HepG2 (cell line): ENCODE results near the gene GALR3. TPM values are rescaled to one million over a fixed set of nuclear protein-coding genes. Genes with fewer than 3 reads are reported as not detected.
A peak's percentile ranks its signal among the peaks of the same experiment; 100 is the strongest.

ENCODE experiments used
- ATF7 ChIP-seq, 2 experiments: fragments of 450-650 bp in 1 of 2; sonication (generic) in 1 of 2; formaldehyde crosslinking in 1 of 2; IDR thresholded peaks; 2 replicates each; pipeline versions ENCODE4 v1.4.0 to v1.6.1; 2016 to 2020; ENCODE audit warnings: antibody characterized with exemption in 1 of 2, mild to moderate bottlenecking in 1 of 2, missing genetic modification reagents in 1 of 2
- BHLHE40 ChIP-seq: IDR thresholded peaks from 2 replicates; pipeline ENCODE4 v1.6.1; 2011; ENCODE audit warnings: low read length, improper control_type of control experiment
- FIP1L1 ChIP-seq: fragments of 200-400 bp; formaldehyde crosslinking; IDR thresholded peaks from 2 replicates; pipeline ENCODE4 v1.6.1; 2018; ENCODE audit warnings: low read depth, mild to moderate bottlenecking, low read length, moderate library complexity, borderline replicate concordance; ENCODE audit not compliant: insufficient read depth
- GABPA ChIP-seq, 2 experiments: IDR thresholded peaks; 2 replicates each; pipeline ENCODE4 v1.6.1; 2011 to 2016; ENCODE audit warnings: low read depth in 2 of 2, low read length in 1 of 2, missing biosample characterization in 1 of 2, missing genetic modification characterization in 1 of 2
- GATAD2A ChIP-seq: IDR thresholded peaks from 2 replicates; pipeline ENCODE4 v1.6.1; 2016
- NR0B2 ChIP-seq: sonication (generic); formaldehyde crosslinking; IDR thresholded peaks from 2 replicates; pipeline ENCODE4 v1.4.0; 2020; ENCODE audit warnings: mild to moderate bottlenecking, missing genetic modification reagents
- SAFB2 ChIP-seq: sonication (generic); formaldehyde crosslinking; IDR thresholded peaks from 2 replicates; pipeline ENCODE4 v1.5.1; 2020; ENCODE audit warnings: missing genetic modification reagents, low read depth, mild to moderate bottlenecking, borderline replicate concordance
- SIX4 ChIP-seq: sonication (generic); formaldehyde crosslinking; IDR thresholded peaks from 2 replicates; pipeline ENCODE4 v1.4.0; 2020; ENCODE audit warnings: missing genetic modification reagents
- TEF ChIP-seq: sonication (generic); formaldehyde crosslinking; IDR thresholded peaks from 2 replicates; pipeline ENCODE4 v1.5.0; 2020; ENCODE audit warnings: missing genetic modification reagents
- YEATS2 ChIP-seq: sonication (generic); formaldehyde crosslinking; IDR thresholded peaks from 2 replicates; pipeline ENCODE4 v1.4.0; 2020; ENCODE audit warnings: missing genetic modification reagents, borderline replicate concordance
- ZNF18 ChIP-seq: sonication (generic); formaldehyde crosslinking; IDR thresholded peaks from 2 replicates; pipeline ENCODE4 v1.8.0; 2022; ENCODE audit warnings: mild to moderate bottlenecking, missing genetic modification reagents; ENCODE audit not compliant: insufficient replicate concordance
- ZNF318 ChIP-seq: sonication (generic); formaldehyde crosslinking; IDR thresholded peaks from 2 replicates; pipeline ENCODE4 v1.4.0; 2020; ENCODE audit warnings: mild to moderate bottlenecking, missing genetic modification reagents
- ZNF703 ChIP-seq: sonication (generic); formaldehyde crosslinking; IDR thresholded peaks from 2 replicates; pipeline ENCODE4 v1.5.1; 2020; ENCODE audit warnings: missing genetic modification reagents, mild to moderate bottlenecking, moderate library complexity, borderline replicate concordance
- polyA plus RNA-seq, 8 experiments: library from polyadenylated mRNA; depleted of rRNA in 3 of 8; stranded (reverse) in 7 of 8; unstranded in 1 of 8; fragments of >200 nt; fragmentation: Illumina TruSeq in 4 of 8; extraction: Trizol in 4 of 8; gene quantifications; 2 replicates each; pipeline versions ENCODE4 v1.2.1 to v1.2.3, GENCODE V29; 2011 to 2016; ENCODE audit warnings: low read depth in 4 of 8, missing spikeins in 1 of 8, mixed read lengths in 1 of 8; ENCODE audit not compliant: insufficient read depth in 1 of 8
- total RNA-seq, 5 experiments: library from RNA; depleted of rRNA; stranded (reverse); fragments of >200 nt; fragmentation: Illumina TruSeq; extraction: Trizol; gene quantifications; 2 replicates each; pipeline ENCODE4 v1.2.3, GENCODE V29; 2016; ENCODE audit warnings: low read depth in 1 of 5

The GALR3 gene
- total and polyA plus RNA-seq, 2 of the 13 experiments (the other 11 are each of a cell fraction or from before 2014, with no cell fraction given): 0.13 TPM; not detected in 1

GRCh38 chr22:37807410-37808293, 15.5 kb upstream of the GALR3 start, which contains the start of gene GCAT (continued):
- TF ChIP-seq ZNF318 (CRISPR knock-in tag): peak; percentile 97
- TF ChIP-seq YEATS2 (CRISPR knock-in tag): peak; percentile 34; the same call in 1 of the 2 replicates
- peak; percentile 3 for TF ChIP-seq ZNF18
- TF ChIP-seq FIP1L1: 0 out of 2 replicates have a peak, but pooled peaks have one; percentile 21
- TF ChIP-seq GATAD2A (CRISPR knock-in tag): peak; percentile 69; the same call in 1 of the 2 replicates
- TF ChIP-seq NR0B2 (CRISPR knock-in tag): peak; percentile 77; the same call in 1 of the 2 replicates
- TF ChIP-seq SIX4 (CRISPR knock-in tag): peak; percentile 91
- TF ChIP-seq SAFB2: peak; percentile 95
- TF ChIP-seq GABPA (IDR thresholded peaks at IDR 0.05; ENCODE audit: low read depth, low read length): peak; percentile 35; the same call in 1 of the 2 replicates
- peak; percentile 72 for TF ChIP-seq GABPA (CRISPR knock-in tag; IDR thresholded peaks at IDR 0.05; ENCODE audit: low read depth)
- TF ChIP-seq ATF7 (IDR thresholded peaks at IDR 0.05): no peak
- no peak for TF ChIP-seq ATF7 (CRISPR knock-in tag; IDR thresholded peaks at IDR 0.05)
- TF ChIP-seq ZNF703 (CRISPR knock-in tag): no peak
- TF ChIP-seq TEF (CRISPR knock-in tag): 0 out of 2 replicates have a peak, but pooled peaks have one; percentile 40
- peak; percentile 9; the same call in 1 of the 2 replicates for TF ChIP-seq BHLHE40
